ENCODE data around the gene OR2C3. TPM values are rescaled to one million over a fixed set of nuclear protein-coding genes. Genes with fewer than 3 reads are reported as not detected.

OR2C3 gene
- total and polyA plus RNA-seq, 2 experiments from 2014 or later: not detected

- DNase-seq (ENCODE audit: low spot score): no peak
- H3K9me3 ChIP-seq (ENCODE audit: low read depth): no peaks in the 10 kb centered on the region
- TF ChIP-seq EZH2 (IDR thresholded peaks at IDR 0.05; ENCODE audit: borderline replicate concordance) (no peak), CTCF (IDR thresholded peaks at IDR 0.05; ENCODE audit: poor library complexity) (no peak), EZH2phosphoT487 (IDR thresholded peaks at IDR 0.05; ENCODE audit: low read depth, severe bottlenecking, unreplicated experiment) (no peak)
- no peaks in the 10 kb centered on the region for H3K79me2 ChIP-seq
- no peaks in the 10 kb centered on the region for H4K20me1 ChIP-seq (ENCODE audit: insufficient read depth, poor library complexity, severe bottlenecking)
- H3K27ac ChIP-seq: no peak overlapping the region
- H3K9me2 ChIP-seq (replicated peaks; ENCODE audit: insufficient read depth): no peaks in the 10 kb centered on the region
- no peaks in the 10 kb centered on the region for H3K4me1 ChIP-seq (ENCODE audit: insufficient read depth)
- no peak overlapping the region for H3K4me3 ChIP-seq
- no peaks in the 10 kb centered on the region for H3K36me3 ChIP-seq (replicated peaks; ENCODE audit: insufficient read depth, low read depth)
- H2AFZ ChIP-seq: no peak overlapping the region
- no peaks in the 10 kb centered on the region for H3K27me3 ChIP-seq
- WGBS (ENCODE audit: low lambda C conversion rate, missing lambda C conversion rate): 76% methylated on average over 2 of the region's 2 CpGs
- no peak overlapping the region for H3K4me2 ChIP-seq
Measured at GRCh38 chr1:247557926-247558674, 21.9 kb upstream of the OR2C3 start.

DNA sequence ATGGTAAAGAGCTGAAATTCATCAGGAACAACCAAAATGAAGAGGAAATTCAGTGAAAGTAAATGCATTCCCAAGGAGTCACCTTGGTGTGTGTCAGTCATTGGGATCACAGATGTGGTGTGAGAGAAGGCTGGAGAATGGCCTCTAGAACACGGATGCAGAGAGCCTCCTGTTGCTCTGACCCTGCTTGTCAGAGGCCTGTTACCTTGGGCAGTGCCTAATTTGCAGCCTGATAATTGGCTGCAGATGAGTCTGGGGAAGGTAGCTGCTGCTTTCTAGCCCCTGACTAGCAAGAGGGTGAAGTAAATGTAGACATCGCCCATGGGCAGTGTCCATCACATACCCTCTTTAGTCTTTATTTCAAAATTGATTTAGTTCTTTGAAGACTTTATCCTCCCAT, 16.0 kb upstream of the OR2C3 start:
- Histone ChIP-seq H3K27ac (peak overlapping the region; percentile 63), H4K20me1 (ENCODE audit: insufficient read depth, poor library complexity, severe bottlenecking) (no peaks in the 10 kb centered on the region), H3K4me3 (no peak overlapping the region), H3K4me1 (ENCODE audit: insufficient read depth) (no peaks in the 10 kb centered on the region), H3K79me2 (no peaks in the 10 kb centered on the region), H3K9me3 (ENCODE audit: low read depth) (no peaks in the 10 kb centered on the region), H3K36me3 (replicated peaks; ENCODE audit: insufficient read depth, low read depth) (no peaks in the 10 kb centered on the region), H3K4me2 (no peak overlapping the region), H2AFZ (no peak overlapping the region), H3K27me3 (no peaks in the 10 kb centered on the region), H3K9me2 (replicated peaks; ENCODE audit: insufficient read depth) (no peaks in the 10 kb centered on the region)
- 41% methylated on average over 2 of the region's 2 CpGs for WGBS (ENCODE audit: low lambda C conversion rate, missing lambda C conversion rate)
- no peak for TF ChIP-seq EZH2 (IDR thresholded peaks at IDR 0.05; ENCODE audit: borderline replicate concordance)
- no peak for DNase-seq (ENCODE audit: low spot score)

DNA sequence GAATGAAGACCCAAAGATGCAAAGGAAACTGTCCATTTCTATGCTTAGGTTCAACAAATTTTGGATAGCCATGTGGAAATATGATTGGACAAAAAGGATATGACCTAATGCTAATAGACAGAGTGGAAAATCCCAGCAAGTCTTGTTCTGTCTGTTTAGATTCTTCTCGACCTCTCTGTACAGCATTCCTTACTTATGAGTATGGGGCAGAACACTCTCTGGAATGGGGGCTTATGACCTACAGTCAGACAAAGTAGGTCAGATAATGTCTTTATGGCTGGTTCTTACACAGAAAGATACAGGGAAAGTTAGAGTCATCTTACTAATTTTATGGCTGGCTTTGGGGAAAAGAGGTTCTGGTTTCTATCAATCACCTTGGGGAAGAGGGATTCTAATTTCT, 15.5 kb upstream of the OR2C3 start:
- TF ChIP-seq CTCF (IDR thresholded peaks at IDR 0.05; ENCODE audit: poor library complexity) (no peak), EZH2 (IDR thresholded peaks at IDR 0.05; ENCODE audit: borderline replicate concordance) (no peak), EZH2phosphoT487 (IDR thresholded peaks at IDR 0.05; ENCODE audit: low read depth, severe bottlenecking, unreplicated experiment) (no peak)
- peak overlapping the region; percentile 63 for H3K27ac ChIP-seq
- no peaks in the 10 kb centered on the region for H3K9me2 ChIP-seq (replicated peaks; ENCODE audit: insufficient read depth)
- peak; percentile 45 for DNase-seq (ENCODE audit: low spot score)
- WGBS (ENCODE audit: low lambda C conversion rate, missing lambda C conversion rate): 17% methylated on average over 1 of the region's 1 CpG
- H4K20me1 ChIP-seq (ENCODE audit: insufficient read depth, poor library complexity, severe bottlenecking): no peaks in the 10 kb centered on the region
- H3K27me3 ChIP-seq: no peaks in the 10 kb centered on the region
- H3K4me2 ChIP-seq: no peak overlapping the region
- no peak overlapping the region for H2AFZ ChIP-seq
- no peaks in the 10 kb centered on the region for H3K36me3 ChIP-seq (replicated peaks; ENCODE audit: insufficient read depth, low read depth)
- H3K4me3 ChIP-seq: no peak overlapping the region
- no peaks in the 10 kb centered on the region for H3K79me2 ChIP-seq
- H3K4me1 ChIP-seq (ENCODE audit: insufficient read depth): no peaks in the 10 kb centered on the region
- H3K9me3 ChIP-seq (ENCODE audit: low read depth): no peaks in the 10 kb centered on the region

DNA sequence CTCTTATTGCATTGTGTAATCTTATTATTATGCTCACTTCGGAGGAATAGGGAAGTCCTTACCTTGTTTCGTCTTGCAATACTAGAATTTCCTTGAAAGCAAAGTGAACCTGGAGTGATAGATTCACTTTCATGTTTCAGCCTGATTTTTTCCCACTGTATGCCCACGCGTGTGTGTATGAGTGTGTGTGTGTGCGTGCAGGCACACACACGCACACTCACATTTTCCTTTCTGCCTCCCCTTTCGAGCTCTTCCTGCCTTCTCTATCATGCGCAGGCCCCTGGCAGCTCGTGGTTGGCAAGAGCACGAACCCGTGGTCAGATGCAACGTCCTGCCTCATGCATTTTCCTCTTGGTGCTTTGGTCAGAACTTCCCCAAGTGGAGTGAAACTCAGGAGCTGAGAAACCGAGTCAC, 12.5 kb upstream of the OR2C3 start, which contains the start of gene GCSAML:
Gene GCSAML, plus strand, starts transcription at position 366 of the 414 bp plus-strand sequence. CDS start 58 bp downstream, outside the sequence.
- Histone ChIP-seq H3K4me2 (no peak within 1 kb of the TSS), H3K36me3 (replicated peaks; ENCODE audit: insufficient read depth, low read depth) (no peaks in the 10 kb centered on the region), H3K9me2 (replicated peaks; ENCODE audit: insufficient read depth) (no peaks in the 10 kb centered on the region), H3K9me3 (ENCODE audit: low read depth) (no peaks in the 10 kb centered on the region), H3K27me3 (no peaks in the 10 kb centered on the region), H3K4me3 (no peak within 1 kb of the TSS), H2AFZ (no peak within 1 kb of the TSS), H3K27ac (no peak within 1 kb of the TSS), H3K79me2 (no peaks in the 10 kb centered on the region), H3K4me1 (ENCODE audit: insufficient read depth) (no peaks in the 10 kb centered on the region), H4K20me1 (ENCODE audit: insufficient read depth, poor library complexity, severe bottlenecking) (no peaks in the 10 kb centered on the region)
- 91% methylated on average over 13 of the region's 13 CpGs for WGBS (ENCODE audit: low lambda C conversion rate, missing lambda C conversion rate)
- TF ChIP-seq EZH2phosphoT487 (IDR thresholded peaks at IDR 0.05; ENCODE audit: low read depth, severe bottlenecking, unreplicated experiment): no peak
- no peak for TF ChIP-seq EZH2 (IDR thresholded peaks at IDR 0.05; ENCODE audit: borderline replicate concordance)
- TF ChIP-seq CTCF (IDR thresholded peaks at IDR 0.05; ENCODE audit: poor library complexity): no peak
- no peak for DNase-seq (ENCODE audit: low spot score)
